NCI-H524 treated with DMSO at 0.1 percent for 48 hours (cell line): ENCODE measurements around the gene TYMS.
"Not testable (repeated sequence)": the region's sequence is repeated elsewhere in the genome, so short reads cannot be mapped to it uniquely, and the experiment has no call there.

Experiments
- DNase-seq: peaks from one replicate; lab custom pipeline; 2025; lab: John Stamatoyannopoulos, UW

TYMS gene

GRCh38 chr18:678482-679182 is 21.2 kb downstream of the TYMS start:
- DNase-seq = no peak

DNA sequence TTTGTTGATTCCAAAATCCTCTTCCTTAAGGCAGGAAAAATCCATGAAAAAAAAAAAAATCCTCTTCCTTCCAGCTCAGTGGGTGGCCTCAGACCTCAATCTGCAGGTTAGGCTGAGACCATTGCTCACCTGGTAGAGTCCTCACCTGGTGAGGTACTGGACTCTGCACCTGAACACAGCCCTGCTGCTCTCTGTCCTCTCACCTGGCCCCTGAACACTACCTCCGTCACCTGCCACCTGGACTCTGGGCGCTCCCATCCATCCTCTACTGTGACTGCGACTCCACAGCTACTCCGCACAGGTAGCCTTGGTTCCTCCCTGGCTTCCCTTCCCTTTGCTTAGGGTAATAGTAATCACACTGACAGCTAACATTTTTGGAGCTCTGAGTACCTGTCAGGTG is 22.1 kb downstream of the TYMS start:
- DNase-seq = no peak

- DNase-seq = no peak
These were observed 22.9 kb downstream of the TYMS start for GRCh38 chr18:680392-680791.

DNA sequence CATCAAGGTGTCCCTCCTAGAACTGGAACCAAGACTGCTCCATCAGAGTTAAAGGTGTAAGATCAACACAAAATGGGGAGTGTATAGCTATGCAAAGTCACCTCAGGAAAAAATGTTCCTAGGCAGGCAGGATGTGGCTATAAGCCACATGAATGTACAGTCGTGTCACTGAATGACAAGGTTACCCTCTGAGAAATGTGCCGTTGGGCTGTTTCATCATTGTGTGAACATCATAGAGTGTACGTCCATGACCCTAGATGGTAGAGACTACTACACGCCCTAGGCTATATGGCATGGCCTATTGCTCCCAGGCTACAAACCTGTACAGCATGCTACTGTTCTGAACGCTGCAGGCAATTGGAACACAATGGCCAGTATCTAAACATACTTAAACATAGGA is 24.5 kb downstream of the TYMS start:
- DNase-seq = no peak

DNA sequence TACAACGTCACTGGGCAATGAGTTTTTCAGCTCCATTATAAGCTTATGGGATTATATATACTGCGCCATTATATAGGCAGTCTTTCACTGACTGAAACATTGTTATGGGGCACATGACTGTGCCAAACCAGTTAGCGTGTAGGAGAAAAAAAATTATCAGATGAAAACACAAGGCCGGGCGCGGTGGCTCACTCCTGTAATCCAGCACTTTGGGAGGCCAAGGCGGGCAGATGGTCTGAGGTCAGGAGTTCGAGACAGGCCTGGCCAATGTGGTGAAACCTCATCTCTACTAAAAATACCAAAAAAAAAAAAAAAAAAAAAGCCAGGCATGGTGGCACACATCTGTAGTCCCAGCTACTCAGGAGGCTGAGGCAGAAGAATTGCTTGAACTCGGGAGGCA is 25.0 kb downstream of the TYMS start:
- not testable (repeated sequence) for DNase-seq

GRCh38 chr18:682833-683232 is 25.4 kb downstream of the TYMS start:
- no peak for DNase-seq

GRCh38 chr18:683531-683930 is 26.1 kb downstream of the TYMS start:
- no peak for DNase-seq

DNA sequence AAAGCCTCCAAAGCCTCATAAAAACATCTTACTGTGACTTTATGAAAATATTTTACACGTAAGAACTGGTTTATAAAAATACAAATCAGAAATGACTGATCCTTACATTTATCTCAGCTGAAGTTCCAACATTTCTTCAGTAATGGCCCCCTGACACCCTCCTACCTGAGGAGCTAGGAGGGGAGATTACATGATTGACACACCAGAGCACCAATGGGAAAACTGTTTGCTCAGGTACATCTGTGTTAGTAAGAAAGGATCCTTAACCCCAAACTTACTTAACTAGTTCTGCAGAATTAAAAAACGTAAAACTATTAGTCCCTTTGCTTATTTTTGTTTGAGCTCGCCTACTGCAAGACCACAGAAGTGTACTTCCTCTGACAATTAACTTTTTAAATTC is 28.0 kb downstream of the TYMS start:
- no peak for DNase-seq

DNA sequence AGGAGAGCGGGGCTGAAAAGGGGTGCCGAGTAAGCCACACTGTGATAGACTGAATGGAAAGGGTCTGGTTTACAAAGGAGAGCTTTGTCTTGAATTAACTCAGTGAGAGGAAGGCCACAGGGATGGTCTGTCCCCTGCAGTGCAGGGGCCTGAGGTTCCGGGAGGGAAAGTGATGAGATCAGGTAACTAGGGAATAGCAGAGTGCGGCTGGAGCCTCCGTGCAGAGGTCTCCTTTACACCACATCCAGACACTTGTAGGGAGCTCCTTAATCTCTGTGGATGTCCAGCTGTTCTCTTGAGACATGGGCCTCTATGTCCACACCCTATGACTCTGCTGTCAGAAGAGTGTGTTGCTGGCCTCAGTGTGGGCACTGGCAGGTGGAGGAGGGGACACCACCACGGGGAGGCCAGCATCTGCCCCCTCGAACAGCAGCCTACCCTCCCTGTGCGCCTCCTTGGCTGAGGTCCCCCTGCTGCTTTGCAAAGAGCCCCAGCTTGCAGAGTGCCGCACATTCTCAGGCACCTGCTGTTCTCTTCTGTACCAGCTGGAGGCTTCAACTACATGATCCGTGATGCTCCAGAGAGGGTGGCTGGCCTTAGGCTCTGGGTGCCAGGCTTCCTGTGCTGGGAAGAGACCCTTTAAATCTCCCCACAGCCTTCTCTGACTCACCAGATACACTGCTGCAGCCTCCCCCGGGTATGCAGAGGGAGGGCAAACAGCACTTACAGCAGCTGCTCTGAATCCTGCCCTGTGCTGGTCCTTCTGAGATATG is 29.1 kb downstream of the TYMS start:
- no peak for DNase-seq

GRCh38 chr18:688323-688722 is 30.9 kb downstream of the TYMS start:
- no peak for DNase-seq

GRCh38 chr18:692824-693223 is 35.4 kb downstream of the TYMS start:
- DNase-seq = no peak

- no peak for DNase-seq
These were observed 36.2 kb downstream of the TYMS start for GRCh38 chr18:693466-694187.

DNA sequence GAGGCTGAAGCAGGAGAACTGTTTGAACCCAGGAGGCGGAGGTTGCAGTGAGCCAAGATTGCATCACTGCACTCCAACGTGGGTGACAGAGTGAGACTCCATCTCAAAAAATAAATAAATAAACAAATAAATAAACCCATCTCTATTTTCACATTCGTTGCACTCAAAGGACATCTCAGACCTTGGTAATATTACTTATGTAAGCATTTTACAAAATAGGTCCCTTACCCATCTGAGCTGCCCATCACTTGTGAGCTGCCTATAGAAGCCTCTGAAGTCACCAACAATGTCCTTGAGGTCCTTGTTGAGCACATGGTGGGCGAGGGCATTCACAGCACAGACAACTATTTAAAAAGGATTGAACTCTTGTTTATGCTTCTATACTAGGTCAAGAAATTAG is 39.6 kb downstream of the TYMS start:
- DNase-seq = no peak

DNA sequence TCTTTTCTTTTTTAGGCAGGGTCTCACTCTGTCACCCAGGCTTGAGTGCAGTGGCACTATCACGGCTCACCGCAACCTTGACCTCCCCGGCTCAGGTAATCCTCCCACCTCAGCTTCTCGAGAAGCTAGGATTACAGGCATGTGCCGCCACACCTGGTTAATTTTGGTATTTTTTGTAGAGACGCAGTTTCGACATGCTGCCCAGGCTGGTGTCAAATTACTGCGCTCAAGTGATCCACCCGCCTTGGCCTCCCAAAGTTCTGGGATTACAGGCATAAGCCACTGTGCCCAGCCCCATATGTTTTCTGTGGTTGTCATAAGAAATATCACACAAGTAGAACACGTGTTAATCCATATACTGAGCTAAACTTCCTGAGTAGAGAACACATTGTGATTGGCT is 40.3 kb downstream of the TYMS start:
- peak; percentile 66 for DNase-seq

DNA sequence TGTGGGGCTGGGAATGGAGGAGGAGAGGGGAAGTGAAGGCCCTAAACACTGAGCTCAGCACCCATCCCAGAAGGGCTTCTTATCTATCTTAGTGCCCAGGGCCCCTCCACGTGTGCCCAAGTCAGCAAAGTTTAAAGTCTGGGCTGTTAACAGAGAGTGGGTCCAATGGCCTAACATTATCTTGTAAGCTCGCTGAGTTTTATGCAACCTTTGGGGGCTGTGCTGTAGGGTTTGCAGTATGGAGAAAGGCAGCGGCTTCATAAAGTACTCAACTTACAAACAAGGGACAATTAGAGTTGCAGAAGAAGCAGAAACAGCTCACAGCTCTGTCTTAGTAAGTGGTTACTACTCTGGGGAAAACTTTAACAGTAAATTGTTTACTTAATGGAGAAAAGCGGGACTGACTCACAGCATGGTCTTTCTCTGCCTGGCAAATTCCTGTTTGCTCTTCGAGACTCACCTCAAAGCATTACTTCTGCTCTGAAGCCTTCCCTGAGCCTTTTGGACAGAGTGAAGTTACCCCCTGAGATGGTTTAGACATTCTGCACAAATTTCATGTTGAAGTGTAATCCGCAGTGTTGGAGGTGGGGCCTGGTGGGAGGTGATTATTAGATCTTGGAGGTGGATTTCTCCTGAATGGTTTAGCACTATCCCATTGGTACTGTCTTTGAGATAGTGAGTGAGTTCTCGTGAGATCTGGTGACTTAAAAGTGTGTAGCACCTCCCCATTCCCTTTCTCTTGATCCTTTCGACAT is 45.9 kb downstream of the TYMS start:
- DNase-seq = no peak

DNA sequence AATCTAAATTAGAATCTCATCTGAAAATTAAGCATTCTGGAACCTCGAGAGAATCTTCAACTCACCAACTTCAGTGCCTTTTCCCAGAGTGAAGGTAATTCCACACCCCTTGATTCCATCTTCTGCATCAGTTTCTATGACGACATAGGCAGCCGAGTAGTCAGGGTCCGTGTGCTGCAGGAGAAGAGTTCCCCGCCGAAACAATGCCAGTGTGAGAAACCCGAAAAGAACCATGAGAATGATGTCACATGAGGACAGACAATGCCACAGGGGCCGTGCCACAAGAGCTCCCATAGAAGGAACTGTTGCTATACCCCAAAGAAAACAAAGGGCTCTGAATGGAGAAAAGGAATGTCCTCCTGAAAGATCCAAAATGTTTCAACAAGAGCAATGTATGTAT is 49.0 kb downstream of the TYMS start:
- DNase-seq = no peak

- DNase-seq = no peak
These were observed 50.6 kb downstream of the TYMS start for GRCh38 chr18:708096-708495.

- DNase-seq = no peak
These were observed 52.3 kb downstream of the TYMS start for GRCh38 chr18:709771-710170.

GRCh38 chr18:710418-711300 is 53.2 kb downstream of the TYMS start:
- DNase-seq = no peak

- no peak for DNase-seq
These were observed 53.8 kb downstream of the TYMS start for GRCh38 chr18:711310-711656.

DNA sequence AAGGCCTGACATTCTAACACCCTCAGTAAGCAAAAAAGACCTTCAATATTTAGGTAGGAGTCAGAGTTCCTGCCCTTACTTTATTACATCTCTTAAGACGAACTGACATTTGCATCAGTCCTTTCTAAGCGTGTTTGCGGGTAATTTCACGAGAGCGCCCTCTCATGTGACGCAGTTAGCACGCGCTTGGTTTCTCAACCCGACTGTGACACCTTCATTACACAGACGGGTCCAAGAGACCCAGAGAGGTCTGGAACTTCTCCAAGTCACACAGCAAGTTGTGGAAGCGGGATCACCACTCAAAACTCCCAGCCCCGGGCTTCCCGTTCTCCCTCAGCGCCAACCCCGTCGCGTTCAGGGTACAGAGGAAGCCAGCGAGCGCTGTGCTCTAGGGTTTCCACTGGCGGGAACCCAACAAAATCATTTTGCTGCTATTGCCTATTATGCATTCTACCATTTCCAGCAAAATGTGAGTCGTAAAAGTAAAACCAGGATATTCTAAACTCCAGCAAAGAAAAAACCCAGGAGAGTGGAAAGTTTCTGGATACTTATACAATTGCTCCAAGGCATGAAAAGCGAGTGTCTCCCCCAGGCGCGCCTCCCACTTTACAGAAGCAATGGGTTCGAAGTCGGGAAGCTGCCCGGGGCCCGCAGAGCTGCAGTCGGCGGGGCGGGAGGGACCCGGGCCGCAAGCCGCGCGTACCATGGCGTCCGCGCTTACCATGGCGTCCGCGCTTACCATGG is 54.4 kb downstream of the TYMS start:
- DNase-seq = no peak
